ENCODE results near the gene CMTM2.

GRCh38 chr16:66610111-66610820 is 31.0 kb downstream of the CMTM2 start:
- TF ChIP-seq, protein P1, sequence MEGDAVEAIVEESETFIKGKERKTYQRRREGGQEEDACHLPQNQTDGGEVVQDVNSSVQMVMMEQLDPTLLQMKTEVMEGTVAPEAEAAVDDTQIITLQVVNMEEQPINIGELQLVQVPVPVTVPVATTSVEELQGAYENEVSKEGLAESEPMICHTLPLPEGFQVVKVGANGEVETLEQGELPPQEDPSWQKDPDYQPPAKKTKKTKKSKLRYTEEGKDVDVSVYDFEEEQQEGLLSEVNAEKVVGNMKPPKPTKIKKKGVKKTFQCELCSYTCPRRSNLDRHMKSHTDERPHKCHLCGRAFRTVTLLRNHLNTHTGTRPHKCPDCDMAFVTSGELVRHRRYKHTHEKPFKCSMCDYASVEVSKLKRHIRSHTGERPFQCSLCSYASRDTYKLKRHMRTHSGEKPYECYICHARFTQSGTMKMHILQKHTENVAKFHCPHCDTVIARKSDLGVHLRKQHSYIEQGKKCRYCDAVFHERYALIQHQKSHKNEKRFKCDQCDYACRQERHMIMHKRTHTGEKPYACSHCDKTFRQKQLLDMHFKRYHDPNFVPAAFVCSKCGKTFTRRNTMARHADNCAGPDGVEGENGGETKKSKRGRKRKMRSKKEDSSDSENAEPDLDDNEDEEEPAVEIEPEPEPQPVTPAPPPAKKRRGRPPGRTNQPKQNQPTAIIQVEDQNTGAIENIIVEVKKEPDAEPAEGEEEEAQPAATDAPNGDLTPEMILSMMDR (IDR thresholded peaks at IDR 0.05) = no peak
- no peak for TF ChIP-seq POLR2A (IDR thresholded peaks at IDR 0.05)

Measured in heart left ventricle (tissue), 13 donors.